Sigmoid colon (tissue), 4 donors: ENCODE measurements around the gene SDHC.

Experiments used
- CTCF ChIP-seq, 4 experiments: fragments of 450-650 bp in 3 of 4; fragments of 200-600 bp in 1 of 4; IDR thresholded peaks; one replicate each; pipeline ENCODE4 v1.5.1; 2016 to 2019; ENCODE audit warnings: antibody characterized with exemption in 4 of 4, mild to moderate bottlenecking in 3 of 4, moderate library complexity in 2 of 4
- EP300 ChIP-seq, 4 donors: sonication (generic); formaldehyde crosslinking; IDR thresholded peaks; one replicate each; pipeline ENCODE4 v1.6.1; 2017; ENCODE audit warnings: antibody characterized with exemption in 4 of 4
- POLR2A ChIP-seq, 2 donors: fragments of 450-650 bp; IDR thresholded peaks; one replicate each; pipeline ENCODE4 v1.6.1; 2016; ENCODE audit warnings: antibody characterized with exemption in 2 of 2, mild to moderate bottlenecking in 2 of 2, moderate library complexity in 2 of 2
- POLR2AphosphoS5 ChIP-seq, 4 donors: sonication (generic); formaldehyde crosslinking; IDR thresholded peaks; one replicate each; pipeline ENCODE4 v1.6.1; 2017; ENCODE audit warnings: antibody characterized with exemption in 4 of 4

GRCh38 chr1:161398900-161399256 is 84.7 kb downstream of the SDHC start:
- TF ChIP-seq CTCF (IDR thresholded peaks at IDR 0.05) (no peak), POLR2A (IDR thresholded peaks at IDR 0.05) (no peak), POLR2AphosphoS5 (IDR thresholded peaks at IDR 0.05) (no peak), EP300 (IDR thresholded peaks at IDR 0.05) (no peak)
